Dedifferentiated amniotic fluid mesenchymal stem cell (primary cell): ENCODE measurements around the gene ZNF385B.

ENCODE experiments used
- DNase-seq: peaks from one replicate; pipeline ENCODE4 v3.0.0-alpha.2; 2016; ENCODE audit errors: extremely low spot score

ZNF385B gene

DNA sequence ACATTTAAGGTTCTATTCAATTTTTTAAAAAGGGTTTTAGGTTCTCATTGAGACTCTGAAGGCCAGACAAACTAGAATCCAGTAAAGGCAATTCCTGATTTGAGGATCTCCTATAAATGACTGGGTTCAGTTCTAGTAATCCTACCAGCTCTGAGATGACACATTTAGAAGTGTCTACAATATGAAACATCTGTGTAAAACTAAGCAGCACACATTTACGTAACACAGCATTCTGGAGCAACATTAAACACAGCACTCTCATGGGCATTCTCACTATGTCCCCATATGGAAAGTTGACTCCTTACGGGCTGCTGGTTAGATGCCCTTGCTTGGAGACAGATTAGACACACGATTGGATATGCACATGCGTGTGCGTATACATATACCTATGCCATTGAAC is 114.4 kb downstream of the ZNF385B start:
- DNase-seq, result no peak

DNA sequence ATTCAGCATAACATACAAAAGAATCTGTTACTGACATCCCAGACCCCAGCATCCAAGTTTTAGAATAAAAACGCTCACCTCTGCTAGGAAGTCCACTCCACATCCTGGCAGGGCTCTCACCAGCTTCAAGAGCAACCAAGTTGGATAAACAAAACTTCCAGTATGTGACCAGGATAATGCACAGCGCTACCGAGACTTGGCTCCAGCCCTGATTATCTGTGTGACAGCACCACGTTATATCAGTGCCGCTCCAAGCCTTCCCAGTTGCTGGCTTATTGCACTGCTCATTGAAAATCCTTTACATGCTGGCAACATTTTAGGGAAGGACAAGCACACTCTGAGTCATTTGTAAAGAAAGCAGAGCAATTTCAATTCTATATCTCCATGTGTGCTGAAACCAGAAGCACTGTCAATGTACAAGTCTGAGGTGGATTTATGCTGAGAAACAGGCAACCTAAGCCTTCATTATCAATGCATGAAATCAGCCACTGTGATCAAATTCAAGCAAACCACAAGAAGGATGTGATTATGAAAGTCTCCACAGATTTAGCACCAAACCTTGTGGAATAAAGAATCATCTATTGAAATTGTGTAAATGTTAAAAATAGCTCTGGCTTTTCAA is 115.7 kb downstream of the ZNF385B start:
- DNase-seq, result no peak

DNA sequence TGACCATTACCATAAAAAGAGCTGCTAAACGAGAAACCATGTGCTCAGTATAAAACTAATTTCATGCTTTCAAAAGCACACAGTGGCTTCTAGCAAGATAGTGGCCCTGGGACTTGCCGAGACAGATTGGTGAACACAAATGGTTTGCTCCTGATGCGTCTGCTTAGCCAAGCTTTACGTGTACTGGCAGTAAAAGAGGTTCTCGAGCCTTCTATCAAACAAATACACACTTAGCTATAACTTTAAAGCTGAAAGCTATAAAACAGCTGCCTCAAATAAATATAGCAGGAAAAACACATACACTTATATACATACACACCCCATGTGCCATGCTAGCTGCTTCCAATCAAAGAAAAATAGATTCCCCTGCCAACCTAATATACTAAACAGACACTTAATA is 117.0 kb downstream of the ZNF385B start:
- no peak for DNase-seq

DNA sequence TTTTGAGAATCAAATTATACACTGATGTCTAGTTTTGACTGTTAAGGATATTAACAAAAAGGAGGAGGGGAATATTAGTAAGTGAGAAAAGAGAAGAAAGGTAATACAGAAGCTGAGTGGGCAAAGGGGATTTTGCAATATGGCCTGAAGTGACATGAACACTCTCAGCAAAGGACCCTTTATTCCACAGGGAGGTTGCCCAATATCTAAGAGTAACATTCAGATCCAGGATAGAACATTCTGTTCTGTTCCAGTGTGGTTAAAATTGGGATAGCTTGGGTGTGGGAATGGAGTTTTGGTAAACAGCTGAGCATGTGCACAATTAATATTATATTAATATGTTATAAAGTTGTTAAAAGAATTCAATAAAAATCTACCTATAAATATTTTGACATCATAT is 120.1 kb downstream of the ZNF385B start:
- DNase-seq, result no peak

DNA sequence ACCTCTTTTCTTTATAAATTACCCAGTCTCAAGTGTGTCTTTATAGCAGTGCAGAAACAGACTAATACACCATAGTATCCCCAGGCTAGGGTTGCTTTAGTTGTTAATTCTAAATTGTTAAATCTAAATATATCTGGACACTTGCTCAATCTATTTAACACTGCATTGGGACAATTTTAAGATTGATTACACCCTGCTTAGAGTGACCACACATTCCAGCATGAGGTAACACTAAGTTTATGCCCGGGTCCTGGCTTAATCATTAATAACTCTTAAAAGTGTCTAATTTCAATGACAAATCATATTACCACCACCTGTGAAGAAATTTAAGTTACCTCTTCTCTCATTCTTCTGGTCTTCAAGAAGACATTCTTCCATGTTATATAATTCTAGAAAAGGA is 131.4 kb downstream of the ZNF385B start:
- DNase-seq, result no peak

DNA sequence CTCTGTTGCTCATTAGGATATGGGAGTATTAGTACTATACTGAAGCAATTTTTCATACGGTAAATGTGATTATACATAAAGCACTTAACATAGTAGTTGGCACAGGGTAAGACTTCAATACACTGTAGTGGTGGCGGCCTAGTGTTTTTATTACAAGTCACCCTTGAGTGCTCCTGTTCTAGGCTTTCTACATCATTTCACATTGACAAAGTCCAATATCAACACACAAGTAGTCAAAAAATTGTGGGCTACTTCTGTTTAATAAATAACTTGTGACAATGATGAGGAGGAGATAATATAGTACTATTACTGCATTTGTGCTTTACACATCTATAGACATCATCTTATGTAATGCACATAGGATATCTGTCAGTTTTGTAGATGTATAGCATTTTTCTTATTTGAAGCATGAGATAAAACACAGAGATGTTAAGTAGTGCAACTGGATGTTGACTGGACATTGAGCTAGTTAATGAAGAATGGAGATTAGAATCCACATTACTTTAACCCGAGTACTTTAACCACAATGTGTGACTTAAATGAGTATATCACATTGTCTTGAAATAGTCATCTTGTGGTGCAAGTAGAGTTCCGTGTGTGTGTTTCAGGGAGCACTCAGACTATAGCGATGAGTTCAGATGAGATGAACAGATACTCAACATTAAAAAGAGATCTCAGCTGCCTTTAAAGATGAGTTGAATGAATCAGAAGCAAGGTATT is 134.8 kb downstream of the ZNF385B start:
- DNase-seq, result no peak

DNA sequence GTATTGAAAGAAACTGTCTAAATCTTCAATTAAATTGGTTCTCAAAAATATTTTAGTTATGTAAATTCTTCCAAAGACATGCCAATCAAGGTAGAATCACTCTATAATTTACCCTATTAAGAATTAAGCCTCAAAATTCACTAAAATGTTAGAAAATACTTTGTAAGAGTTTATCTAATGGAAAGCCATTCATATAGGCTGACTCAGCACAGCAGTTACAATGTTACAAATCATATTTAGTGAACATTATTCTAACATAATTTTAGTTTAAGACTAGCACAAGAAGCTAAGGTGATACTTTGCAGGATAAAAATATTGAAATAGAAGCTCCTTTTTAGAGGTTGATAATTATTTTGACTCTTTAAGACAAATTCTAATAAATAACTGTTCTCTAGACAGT is 137.0 kb downstream of the ZNF385B start:
- no peak for DNase-seq

DNA sequence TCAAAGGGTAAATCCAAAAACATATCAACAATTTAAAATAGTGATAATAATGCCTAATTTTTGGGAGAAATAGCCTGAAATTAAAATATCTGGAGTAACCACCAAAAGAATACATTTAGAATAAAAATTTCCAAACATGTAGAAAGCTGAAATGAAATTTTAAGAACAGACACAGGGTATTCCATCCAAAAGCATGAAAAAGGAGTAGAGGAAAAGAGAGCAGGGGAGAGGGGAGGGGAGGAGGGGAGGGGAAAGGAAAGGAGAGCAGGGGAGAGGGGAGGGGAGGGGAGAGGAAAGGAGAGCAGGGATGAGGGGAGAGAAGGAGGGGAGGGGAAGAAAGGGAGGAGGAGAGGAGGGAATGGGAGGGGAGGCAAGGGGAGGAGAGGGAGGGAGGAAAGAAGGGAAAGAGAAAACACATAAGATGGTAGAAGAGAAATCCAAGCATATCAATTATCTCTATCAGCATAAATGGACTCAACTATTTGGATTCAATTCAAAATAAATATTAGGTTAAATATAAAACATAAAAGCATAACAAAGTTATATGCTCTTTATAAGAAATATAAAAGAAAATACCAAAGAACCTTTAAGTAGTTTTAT is 141.1 kb downstream of the ZNF385B start:
- no peak for DNase-seq

DNA sequence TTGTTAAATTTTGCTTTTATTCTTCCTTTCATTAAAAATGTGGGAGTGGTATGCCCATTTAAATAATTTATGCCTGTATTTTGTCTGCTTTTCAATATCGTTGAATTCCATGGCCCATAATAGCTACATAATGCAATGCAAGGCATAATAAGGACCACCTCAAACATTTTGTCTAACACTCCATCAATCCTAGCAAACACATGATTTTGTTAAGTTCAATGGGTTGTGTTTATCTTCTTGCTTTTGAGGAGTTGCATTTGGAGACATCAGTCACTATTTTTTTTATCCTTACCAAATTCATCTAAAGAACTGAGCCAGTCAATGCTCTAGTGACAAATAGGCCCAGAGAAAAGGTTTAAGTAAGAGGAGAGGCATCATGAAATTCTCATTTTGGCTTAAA is 145.5 kb downstream of the ZNF385B start:
- no peak for DNase-seq

DNA sequence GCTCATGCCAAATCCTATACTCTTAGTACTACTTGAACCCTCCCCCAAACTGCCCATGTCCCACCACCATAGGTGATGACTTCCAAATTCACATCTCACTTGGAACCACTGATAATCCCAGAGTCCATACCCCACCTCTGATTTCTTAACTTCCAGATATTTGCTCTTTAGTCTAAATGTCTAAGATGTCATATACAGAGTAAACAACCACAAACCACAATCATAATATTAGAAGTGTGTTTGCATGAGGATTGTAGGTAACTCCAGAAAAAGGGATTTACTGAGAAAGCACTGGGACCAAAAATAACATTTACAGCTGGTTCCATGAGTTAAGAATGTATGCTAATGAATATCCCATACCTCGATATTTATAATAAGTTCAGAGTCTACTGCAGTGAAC is 146.2 kb downstream of the ZNF385B start:
- no peak for DNase-seq

DNA sequence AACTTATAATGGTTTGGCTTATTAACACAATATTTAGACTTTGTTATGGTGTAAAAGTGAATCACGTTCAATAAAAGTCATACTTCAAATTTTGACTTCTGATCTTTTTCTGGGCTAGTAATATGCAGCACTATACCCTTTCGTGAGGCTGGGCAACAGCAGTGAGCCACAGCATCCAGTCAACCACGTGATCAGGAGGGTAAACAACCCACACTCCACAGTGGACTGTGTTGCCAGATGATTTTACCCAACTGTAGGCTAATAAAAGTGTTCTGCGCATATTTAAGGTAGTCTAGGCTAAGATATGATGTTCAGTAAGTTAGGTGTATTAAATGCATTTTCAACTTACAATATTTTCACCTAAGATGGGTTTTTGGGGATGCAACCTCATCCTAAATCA is 148.6 kb downstream of the ZNF385B start:
- DNase-seq, result no peak

DNA sequence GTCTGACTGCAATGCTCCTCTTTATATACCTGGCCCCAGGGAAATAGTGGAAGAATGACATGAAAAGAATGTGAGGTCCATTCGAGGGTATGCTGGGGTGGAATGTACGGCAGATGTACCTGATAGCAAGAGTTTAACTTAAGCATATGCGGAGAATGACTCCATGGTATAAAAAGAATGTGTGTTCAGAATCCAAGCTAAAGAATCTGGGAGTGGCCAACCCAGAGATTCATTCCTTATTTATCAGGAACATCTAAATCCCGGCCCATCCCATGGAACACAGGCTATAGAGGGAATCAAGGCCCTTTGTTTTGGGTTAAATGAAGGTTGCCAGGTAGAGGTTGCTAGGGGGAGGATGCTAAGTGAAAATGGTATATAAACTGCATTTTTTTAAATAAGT is 150.0 kb downstream of the ZNF385B start:
- DNase-seq, result no peak

DNA sequence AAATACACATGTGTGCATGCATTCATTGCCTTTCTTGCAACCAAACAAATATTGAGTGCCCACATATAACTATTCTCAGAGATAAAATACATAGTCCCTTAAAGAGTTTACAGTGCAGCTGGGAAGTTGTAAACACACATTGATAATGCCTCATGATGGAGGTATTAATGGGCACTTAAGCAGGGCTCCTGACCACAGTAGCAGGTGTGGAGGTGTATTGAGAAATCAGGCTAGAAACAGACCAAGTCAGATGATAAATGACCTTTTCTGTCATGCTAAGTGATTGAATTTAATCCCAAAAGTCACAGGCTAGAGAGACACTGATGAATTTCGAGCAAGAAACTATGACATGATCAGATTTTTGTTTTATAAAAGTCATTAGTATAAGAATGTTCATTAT is 157.7 kb downstream of the ZNF385B start:
- DNase-seq, result no peak

DNA sequence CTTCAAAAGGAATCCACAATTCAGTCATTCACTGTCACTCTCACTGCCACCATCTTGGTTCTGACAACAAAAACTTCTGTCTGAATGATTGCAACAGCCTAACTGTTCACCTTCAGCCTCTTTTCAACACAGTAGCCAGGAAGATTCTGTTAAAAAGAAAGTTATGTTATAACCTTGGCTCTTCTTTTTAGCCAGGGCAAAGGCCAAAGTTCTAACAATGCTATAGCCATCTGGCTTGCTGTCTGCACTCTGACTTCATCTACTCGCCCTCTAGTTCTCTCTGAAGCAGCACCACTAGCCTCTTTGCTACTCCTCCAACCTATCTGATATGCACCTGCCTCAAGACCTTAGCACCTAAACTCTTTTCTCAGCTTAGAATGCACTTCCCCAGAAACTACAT is 158.5 kb downstream of the ZNF385B start:
- no peak for DNase-seq

DNA sequence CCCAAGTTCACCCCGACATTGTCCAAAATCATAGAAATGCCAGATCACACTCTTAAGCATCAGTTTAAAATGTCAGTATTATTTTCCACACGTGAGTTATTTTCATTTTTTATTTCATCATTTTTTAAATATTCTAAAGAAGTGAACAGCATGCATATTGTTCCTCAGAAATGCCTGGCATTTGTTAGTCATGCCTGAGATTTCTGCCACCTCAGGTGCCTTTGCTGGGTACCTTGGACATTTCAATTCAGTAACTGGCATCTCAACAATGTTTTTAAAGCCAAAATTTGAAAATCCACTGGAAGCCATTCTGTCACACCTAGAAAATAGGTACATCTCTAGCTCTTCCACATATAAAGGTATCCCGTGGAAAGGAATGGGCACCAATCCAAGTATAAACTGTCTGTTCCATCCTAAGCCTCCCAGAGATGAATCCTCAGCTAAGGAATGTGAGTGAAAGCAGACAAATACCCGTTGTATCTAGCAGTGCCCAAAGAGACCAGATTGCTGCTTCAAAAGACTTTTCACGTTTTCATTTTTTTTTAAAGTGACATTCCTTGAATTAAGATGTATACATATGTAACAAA is 159.8 kb downstream of the ZNF385B start:
- no peak for DNase-seq

DNA sequence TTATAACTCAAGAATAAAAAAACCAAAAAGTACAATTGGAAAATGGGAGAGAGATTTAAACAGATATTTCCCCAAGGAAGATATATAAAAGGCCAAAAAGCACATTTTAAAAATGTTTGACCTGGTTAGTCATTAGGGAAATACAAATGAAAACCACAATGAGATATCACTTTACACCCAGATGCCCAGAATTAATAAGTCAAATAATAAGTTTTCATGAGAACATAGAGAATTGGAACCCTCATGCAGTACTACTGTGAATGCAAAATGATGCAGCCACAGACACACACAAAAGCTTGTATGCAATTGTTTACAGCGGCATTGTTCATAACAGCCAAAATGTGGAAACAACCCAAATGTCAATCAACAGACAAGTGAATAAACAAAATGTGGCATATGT is 165.9 kb downstream of the ZNF385B start:
- DNase-seq, result no peak

DNA sequence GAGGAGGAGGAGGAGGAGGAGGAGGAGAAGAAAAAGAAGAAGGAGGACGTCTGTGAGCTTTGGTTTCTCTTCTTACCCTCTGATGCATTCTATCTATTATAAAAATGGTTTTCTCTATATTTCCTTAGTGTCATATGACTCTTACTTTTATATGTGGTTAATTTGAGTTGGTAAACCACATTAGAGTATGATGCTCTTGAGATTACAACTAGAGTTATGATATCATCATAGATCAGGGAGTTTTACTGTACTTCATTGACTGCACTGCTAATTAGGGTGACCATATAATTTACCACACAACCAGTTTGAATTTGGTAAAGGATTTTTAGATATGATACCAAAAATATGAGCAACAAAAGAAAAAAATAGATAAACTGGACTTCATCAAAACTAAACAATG is 166.4 kb downstream of the ZNF385B start:
- no peak for DNase-seq

DNA sequence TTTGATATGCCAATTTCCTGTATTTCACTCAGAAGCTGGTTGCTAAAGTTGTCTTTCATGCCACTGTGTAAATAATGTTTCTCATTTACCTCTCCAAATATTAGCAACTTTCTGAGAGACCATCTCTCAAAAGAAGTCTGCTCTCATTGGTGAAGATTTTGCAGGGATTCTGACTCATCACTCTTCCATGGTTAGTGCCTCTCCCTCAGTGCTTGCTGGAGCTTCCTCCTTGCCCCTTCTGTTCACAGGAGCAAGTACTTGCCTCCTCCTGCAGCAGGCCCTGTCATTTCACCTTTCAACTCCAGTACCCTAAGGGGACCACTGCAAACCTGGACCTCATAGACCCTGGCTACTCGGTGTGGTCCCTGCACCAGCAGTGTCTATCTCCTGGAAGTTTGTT is 168.8 kb downstream of the ZNF385B start:
- DNase-seq, result no peak

DNA sequence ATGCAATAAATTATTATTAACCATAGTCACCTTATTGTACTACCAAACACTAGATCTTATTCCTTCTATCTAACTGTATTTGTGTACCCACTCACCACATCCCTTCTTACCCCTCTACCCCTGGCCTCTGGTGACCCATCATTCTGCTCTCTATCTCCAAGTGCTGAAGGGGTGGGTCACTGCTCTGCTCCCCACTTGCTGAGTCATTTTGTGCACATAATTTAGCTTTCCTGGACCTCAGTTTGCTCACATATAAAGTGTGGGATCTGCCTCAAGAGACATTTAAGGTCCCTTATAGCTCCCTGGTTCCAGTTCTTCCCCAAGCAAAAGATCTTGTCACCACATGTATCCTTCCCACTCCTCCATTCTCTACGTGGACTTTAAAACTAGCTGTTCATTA is 169.4 kb downstream of the ZNF385B start:
- DNase-seq, result no peak

DNA sequence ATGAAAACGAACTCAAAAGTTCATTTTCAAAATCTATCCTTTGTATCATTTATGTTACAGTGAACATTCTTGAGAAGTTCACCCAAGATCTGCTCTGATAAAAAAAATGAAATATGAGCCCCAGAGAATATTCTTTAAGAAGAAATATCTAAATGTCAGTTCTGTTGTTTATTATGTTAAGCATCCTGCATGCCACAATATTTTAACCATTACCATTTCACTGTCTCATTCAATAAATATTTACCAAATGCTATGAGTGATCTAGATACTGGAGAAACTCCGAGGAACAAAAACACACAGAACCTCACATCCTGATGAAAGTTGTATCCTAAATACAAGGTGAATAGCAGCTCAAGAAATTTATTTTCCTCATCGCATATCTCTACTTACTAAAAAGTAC is 170.2 kb downstream of the ZNF385B start:
- DNase-seq, result no peak

DNA sequence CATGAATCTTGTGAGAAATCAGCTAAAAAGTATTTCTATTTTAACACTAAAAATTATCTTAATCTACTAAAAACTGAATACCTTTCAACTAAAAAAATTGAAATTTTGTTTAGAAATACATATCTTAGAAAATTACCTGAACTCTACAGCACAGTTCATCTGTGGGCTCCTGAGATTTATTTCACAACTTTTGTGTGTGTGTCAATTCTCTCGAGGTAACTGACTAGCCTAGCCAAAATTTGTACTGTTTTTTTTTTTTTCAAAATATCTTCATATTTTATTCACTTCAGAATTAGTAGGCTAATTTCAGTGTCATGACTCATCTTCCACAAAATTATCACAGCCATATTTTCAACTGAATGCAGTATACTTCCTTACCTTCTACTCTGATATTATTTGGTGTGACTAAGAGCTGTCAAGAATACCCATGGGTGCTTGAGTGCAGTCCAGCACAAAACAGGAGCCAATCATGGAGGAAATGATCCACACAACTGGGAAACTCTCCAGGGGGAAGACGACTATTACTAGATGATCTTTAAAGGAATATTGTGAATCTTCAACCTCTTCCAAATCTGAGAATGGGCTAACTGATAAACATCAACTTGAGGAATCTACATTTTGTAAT is 174.6 kb downstream of the ZNF385B start:
- no peak for DNase-seq

DNA sequence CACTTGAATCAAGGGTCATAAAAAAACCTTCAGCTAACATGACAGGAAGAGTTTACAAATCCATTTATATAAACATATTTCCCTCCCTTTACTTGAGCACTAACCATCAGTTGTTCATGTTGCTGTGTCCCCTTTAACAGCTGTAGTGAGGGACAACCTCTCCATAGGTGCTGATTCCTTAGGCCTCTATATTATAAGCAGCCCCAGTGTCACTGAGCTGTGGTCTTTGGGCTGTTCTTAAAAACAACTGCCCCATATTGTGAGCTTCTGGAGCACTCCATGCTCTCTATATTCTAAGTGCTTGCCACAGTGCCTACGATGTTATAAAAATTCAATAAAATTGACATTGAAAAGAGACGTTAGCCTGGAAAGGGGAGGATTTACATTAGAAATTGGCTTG is 175.3 kb downstream of the ZNF385B start:
- no peak for DNase-seq

DNA sequence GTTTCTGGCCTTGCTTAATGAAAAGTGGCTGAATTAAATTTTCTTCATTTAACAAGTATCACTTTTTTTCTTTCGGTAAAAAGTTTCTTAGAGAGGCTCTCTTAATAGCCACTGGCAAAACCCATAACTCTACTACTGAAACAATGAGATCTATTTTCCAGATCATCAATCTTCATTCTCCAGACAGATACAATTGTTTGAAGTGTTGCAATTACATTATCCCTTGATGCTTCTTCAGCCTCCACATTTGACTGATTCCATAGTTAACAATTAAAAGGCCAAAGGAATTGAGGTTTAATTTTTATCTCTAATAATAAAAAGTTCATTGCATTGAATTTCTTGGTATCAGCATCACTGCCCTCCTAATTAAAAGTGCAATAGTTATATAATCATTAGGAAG is 176.3 kb downstream of the ZNF385B start:
- DNase-seq, result no peak
